Mammary microvascular endothelial cell (primary cell): ENCODE data around the gene GEMIN2. TPM values are rescaled to one million over a fixed set of nuclear protein-coding genes. Genes with fewer than 3 reads are reported as not detected.

Experiments used
- total RNA-seq: library from RNA; depleted of rRNA; stranded (reverse); fragments of >200 nt; gene quantifications from 2 replicates; pipeline ENCODE4 v1.2.3, GENCODE V29; 2015

Gene GEMIN2, protein sequence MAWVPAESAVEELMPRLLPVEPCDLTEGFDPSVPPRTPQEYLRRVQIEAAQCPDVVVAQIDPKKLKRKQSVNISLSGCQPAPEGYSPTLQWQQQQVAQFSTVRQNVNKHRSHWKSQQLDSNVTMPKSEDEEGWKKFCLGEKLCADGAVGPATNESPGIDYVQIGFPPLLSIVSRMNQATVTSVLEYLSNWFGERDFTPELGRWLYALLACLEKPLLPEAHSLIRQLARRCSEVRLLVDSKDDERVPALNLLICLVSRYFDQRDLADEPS
- total RNA-seq: 38.4 and 40.4 TPM in 2 replicates

DNA sequence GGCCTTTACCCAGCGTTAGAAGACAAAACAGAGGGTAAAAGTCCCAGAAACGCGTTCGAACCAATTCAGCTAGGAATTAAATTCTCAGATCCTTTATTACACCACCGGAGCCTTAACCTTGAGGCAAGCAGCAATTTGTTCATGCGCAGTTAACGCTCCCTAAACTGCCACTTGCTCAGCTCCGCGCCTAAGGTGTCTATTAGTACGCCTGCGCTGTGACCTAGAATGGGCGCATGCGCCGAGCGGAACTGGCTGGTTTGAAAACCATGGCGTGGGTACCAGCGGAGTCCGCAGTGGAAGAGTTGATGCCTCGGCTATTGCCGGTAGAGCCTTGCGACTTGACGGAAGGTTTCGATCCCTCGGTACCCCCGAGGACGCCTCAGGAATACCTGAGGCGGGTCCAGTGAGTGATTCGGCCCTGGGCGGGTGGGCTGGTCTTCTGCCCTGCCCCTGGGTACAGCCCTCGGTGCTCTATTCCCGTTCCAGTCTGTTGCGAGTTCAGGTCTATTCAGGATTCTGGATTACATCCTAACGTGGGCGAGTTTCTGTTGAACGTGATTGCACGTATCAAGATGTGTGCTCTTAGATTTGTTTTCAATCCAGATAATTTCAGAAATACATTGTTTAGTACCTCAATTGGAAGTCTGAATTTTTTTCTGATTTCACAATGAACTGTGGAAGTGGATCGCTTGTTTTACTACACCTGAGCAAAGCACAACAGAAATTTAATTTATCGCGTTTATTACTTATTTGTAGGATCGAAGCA, at the start of gene GEMIN2:
GEMIN2 (plus strand) TSS at position 251 of the 766 bp plus-strand sequence; CDS start at position 267, 16 bp downstream.

DNA sequence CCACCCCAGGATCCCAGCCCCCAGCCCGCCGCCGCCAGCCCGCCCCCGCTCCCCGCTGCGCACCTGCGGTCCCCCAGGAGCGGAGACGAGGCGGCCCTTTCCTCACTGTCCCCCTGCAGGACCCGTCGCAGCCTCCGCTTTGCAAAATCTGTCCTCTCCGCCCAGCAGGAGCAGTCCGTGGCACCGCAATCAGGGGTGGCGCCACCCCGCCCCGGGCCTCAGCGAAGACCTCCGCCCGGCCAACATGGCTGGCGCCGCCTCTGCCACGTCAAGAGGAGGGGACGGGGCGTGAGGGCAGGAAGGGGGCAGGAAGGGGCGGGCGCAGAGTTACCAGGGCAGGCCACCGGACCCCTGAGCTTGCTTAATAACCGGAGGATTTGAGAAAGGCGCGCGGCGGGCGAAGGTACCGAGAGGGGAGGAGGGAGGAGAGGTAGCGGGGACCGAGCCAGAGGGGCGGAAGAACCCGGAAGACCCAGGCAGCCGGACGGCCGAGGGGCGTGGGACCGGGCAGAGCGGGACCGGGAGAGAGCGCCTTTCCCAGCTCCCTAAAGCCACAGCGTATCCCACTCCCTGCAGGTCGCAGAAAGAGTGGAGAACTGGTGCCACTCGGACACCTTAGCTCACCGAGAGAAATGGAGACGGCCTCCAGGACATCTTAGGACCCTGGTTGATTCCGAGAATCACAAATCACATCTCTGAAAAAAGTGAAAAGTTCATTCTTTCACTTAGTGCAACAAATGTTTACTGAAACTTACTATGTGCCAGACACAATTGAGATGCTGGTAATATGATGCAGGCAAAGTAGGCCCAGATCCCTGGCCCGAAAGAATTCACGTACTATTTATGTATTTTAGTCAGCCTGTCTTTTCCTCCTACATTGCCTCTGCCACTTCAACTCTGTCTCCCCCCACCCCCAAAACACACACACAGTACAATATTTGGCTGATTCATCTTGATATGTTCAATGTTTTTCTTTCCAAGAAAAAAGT, 10.9 kb upstream of the GEMIN2 start, which contains the start of gene SEC23A:
SEC23A (minus strand) TSS at position 267 of the 989 bp plus-strand sequence. CDS start 7,117 bp downstream, outside the sequence.

DNA sequence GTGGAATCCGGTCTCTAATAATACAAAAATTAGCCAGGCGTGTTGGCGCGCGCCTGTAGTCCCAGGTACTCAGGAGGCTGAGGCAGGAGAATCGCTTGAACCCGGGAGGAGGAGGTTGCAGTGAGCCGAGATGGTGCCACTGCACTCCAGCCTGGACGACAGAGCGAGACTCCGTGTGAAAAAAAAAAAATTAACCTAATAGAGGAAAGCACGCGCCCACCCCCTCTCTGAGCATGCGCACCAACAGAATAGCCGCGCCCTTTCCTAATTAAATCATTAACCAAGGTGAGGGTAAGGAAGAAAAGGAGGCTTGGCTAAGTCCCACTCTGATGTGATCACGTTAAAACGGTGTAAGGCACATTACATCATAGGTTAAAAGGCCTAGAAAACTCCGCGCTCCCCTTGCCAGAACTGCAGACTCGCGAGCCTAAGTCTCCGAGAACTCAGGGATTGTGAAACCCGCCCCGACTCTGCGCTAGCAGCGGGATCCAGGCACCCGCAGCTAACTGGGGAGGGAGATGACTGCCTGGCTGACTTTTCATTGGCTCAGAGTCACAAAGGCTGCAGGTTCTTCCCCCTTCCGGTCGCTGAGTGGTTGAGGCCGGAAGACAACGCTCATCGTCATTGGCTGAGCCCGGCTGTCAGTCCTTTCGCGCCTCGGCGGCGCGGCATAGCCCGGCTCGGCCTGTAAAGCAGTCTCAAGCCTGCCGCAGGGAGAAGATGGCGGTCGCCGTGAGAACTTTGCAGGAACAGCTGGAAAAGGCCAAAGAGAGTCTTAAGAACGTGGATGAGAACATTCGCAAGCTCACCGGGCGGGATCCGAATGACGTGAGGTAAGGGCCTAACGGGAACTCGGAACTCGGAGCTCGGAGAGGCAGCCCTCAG, 60.7 kb downstream of the GEMIN2 start, which contains the start of gene PNN:
PNN (plus strand) TSS at position 695 of the 885 bp plus-strand sequence; CDS start at position 721, 26 bp downstream.

Other genes starting within 250 kb of the GEMIN2 start
- 115 and 143 TPM in 2 replicates for gene SEC23A, start 11.1 kb upstream of the GEMIN2 start, total RNA-seq
- gene TRAPPC6B, start 56.0 kb downstream of the GEMIN2 start, total RNA-seq: 21.0 and 24.9 TPM in 2 replicates
- gene PNN, start 60.9 kb downstream of the GEMIN2 start, total RNA-seq: 16.5 and 22.9 TPM in 2 replicates
- gene MIA2, start 119.6 kb downstream of the GEMIN2 start, total RNA-seq: 10.9 and 12.6 TPM in 2 replicates